Keratinocyte (primary cell): ENCODE results near the gene NHSL2.

Source experiments
- CTCF ChIP-seq, 3 experiments: IDR thresholded peaks in 1 of 3; conservative IDR thresholded peaks in 1 of 3; optimal IDR thresholded peaks in 1 of 3; 2 replicates in 2 of 3; 3 replicates in 1 of 3; pipeline versions ENCODE3 to v1.5.1; 2011; ENCODE audit warnings: low read length in 3 of 3, mild to moderate bottlenecking in 3 of 3, moderate library complexity in 2 of 3, control low read depth in 1 of 3, inconsistent platforms in 1 of 3; ENCODE audit not compliant: insufficient read depth in 2 of 3; ENCODE audit errors: extremely low read depth in 1 of 3
- EZH2 ChIP-seq: IDR thresholded peaks from one replicate; pipeline ENCODE4 v1.6.1; 2012; ENCODE audit warnings: inconsistent platforms, mild to moderate bottlenecking, low read length, moderate library complexity

DNA sequence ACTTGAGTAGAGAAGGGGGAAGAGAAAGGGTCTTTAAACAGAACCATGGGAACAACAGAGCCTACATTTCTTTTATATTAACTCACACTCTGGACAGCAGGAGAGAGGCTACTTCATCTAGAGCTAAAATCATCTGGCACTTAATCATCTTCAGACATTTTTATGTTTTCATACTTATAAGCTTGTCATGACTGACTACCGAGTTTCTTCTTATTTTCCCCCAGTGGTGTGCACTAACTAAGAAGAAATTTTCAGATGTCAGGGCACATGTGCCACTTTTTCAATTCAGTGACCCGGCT lies 232.9 kb downstream of the NHSL2 start:
- TF ChIP-seq CTCF (optimal IDR thresholded peaks at IDR 0.05 in 1 of 3, IDR thresholded peaks at IDR 0.05 in 1 of 3, conservative IDR thresholded peaks at IDR 0.05 in 1 of 3; ENCODE audit: extremely low read depth in 1 of 3, insufficient read depth in 2 of 3, low read length in 3 of 3), result no peak
- no peak for TF ChIP-seq EZH2
